ENCODE data around the gene RHBDF2.
"Not testable (repeated sequence)": the region's sequence is repeated elsewhere in the genome, so short reads cannot be mapped to it uniquely, and the experiment has no call there.

Gene RHBDF2

DNA sequence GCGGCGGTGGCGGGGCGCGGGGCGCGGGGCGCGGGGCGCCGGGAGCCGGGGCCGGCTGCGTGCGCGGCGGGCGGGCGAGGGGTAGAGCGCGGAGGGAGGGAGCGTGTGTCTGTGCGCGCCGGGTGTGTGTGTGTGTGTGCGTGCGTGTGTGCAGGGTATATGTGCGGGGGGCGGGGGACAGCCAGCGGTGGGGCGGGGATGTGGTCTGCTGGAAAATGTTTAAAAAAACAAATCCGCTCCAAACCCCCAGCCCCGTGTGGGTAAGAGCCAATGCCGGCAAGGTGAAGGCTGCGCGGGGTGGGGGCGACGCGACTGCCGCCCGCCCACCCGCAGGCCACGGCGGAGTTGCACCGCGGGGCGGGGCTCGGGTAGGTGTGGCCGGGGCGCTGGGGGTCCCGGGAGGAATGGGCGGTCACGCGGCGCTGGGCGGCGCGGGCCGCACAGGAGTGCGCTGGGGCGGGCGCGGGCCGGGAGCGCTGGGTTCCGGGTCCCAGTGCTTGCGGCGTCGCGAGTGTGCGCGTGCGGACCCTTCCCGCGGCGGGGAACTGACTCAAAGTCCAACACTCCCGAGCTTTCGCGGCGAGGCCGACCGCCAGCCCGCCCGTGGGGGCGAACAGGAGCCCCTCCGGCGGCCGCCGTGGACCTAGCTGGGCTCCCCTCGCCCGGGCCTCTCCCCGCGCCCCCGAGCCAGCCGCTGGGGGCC is 36.5 kb upstream of the RHBDF2 start, which contains the start of gene CYGB:
CYGB (minus strand) TSS at position 132 of the 703 bp plus-strand sequence. CDS start 167 bp downstream, outside the sequence.
- DNase-seq, result no peak

DNA sequence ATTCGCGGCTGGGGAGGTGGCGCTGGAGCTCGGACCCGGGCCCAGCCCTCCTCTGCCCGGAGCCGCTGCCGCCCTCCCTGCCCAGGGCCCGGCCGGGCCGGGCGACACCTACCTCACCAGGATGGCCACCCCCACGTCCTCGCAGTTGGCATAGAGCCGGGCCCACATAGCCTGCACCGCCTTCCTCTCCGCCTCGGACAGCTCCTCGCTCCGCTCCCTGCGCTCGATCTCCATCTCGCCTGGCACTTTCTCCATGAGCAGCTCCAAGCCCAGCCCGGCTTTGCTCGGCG is 36.0 kb upstream of the RHBDF2 start:
- DNase-seq, result no peak

GRCh38 chr17:76536511-76537287 is 35.5 kb upstream of the RHBDF2 start:
- DNase-seq, result no peak

DNA sequence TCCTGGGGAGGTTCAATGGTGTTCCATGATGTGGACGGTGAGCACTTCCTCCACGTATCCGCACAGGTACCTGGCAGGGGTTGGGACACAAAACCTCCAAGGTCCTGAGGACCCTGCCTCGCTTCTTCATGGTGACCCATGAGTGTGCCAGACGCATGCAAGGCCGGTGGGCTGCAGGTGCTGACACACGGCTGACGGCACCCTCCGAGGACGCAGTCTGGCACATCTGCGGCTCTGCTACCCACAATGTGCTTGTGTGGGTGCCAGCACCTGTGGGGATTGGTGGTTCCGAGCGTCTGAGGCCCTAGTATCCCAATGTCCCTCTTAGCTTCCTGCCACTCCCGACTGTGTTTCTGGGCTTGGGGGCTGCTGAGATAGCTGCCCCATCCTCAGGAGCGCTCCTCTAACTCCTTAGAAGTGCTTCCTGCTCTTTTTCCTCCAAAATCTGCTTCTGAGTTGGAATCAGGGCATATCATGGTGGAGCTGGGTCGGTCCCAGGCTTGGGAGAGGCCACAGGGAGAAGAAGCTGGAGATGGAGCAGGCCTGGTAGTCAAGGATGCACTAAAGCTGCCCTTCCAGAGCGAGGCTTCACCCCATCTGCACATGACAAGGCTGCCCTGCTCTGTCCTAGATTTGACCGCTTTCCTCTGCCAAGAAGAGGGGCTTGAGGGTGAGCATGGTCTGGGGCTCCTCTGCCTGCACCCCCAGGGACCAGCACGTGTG is 34.7 kb upstream of the RHBDF2 start:
- DNase-seq, result no peak

DNA sequence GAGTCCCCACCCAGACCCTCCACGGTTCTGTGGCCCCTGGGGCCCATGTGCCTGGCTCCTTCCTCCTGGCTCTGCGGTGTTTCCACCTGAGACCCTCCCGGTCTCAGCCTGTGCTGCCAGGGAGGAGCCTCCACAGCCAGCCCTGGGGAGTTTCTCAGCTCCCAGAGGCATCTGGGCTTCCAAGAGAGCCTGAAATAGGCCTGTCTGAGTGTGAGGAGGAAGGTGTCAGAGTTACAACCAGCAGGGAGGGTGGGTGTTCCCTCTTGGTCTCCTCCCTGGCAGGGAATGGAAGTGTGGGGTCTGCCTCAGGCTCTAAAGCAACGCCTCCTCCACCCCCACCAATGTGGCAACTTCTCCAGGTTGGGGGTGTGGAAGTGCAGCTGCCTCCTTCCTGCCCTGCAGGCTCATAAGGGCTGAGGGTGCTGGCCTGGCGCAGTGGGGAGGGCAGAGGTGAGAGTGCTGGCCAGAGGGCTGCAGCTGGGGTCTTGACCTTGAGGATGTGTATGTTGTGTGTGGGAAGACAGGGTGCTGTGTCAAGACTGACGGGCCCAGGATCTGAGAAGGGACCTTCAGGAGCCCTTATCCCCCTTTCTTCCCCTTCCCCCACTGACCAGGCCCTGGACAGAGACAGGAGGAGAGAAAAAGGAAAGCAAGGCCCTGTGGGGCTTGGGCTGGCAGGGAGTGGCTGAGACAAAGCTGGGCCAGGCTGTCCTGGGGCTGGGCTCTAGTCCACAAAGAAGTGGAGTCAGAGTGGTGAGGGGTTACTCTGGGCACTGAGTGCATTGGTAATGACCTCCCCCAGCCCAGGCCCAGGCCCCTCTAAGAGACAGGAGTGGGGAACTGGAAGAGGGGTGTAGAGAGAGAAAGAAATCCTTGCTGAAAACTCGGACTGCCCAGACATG is 33.9 kb upstream of the RHBDF2 start:
- no peak for DNase-seq

- not testable (repeated sequence) for DNase-seq
These were observed 32.6 kb upstream of the RHBDF2 start for GRCh38 chr17:76533640-76534359.

DNA sequence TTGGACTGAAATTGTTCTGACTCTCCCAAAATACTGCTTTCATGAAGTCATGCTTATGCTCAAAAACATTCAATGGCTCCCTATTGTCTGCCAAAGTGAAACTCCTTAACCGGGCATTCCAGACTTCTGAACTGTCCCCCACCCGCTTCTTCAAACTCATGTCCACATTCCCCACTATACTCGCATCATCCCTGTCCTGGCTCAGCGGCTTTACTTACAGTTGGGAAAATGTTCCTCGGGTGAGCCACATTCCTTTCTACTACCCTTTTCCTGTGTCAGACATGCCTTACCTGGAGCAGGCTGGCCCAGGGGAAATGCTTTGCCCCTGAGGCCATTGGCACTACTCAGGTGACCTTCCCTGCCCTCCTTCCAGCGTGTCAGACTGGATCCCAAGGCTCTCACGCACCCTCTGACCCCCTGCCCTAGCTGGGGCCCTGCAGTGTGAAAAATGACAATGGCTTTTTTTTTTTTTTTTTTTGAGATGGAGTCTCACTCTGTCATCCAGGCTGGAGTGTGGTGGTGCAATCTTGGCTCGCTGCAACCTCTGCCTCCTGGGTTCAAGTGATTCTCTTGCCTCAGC is 30.9 kb upstream of the RHBDF2 start:
- DNase-seq, result no peak

- no peak for DNase-seq
These were observed 30.3 kb upstream of the RHBDF2 start for GRCh38 chr17:76531486-76532038.

DNA sequence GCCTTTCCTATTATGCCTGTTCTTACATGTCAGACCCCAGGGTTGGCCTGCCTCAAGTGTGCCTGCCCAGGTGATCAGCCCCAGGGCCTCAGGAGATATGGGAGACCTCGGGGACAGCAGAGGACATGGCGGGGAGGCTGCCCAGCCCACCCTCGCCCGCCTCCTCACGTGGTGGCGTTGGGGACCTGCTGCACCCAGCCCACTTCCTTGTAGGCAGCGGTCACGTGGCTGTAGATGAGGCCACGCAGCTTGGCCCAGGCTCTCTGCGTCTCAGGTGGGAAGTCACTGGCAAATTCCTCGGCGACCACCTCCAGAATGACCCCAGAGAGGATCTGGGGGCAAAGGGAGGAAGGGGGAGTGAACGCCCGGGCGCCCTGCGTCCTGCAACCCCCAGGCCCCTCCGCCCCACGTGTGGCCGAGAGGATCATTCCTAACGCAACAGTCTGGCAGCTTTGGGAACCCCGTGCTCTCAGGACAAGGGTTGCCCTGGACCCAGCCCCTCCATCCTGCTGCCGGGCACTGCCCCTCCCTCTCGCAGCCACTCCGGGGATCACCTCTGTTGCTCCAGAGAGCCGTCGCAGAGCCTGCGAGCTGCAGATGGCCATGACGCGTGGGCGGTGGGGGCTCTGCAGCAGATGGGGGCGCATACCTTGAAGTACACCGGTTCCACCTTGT is 29.7 kb upstream of the RHBDF2 start:
- DNase-seq, result no peak

DNA sequence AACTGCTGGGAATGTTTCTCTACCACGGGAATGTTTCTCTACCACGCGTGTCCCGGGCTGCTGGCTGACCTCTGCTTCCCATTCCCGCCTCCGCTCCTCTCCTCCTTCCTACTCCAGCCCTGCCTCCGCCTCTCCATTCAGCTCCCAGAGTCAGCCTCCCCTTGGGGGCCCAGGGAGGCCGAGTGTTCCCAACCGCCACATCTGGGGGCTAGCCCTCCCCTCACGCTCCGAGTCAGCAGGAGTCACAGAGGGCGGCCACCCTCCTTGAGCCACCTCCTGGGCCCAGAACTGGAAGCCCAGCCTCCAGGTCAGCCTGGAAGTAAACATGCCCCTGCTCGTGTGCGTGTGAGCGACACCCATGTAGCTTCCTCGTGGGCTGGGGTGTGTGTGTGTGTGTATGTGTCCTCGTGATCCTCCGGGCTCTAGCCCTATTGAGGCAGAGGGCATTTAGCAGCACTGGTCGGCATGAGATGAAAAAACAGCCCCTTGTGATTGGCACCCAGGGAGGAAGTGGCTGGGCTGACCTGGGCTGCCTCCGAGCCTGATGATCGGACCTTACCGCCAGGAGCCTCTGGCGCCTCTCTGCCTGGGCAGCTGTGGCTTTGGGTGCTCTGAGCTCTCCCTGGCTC is 29.0 kb upstream of the RHBDF2 start:
- no peak for DNase-seq

DNA sequence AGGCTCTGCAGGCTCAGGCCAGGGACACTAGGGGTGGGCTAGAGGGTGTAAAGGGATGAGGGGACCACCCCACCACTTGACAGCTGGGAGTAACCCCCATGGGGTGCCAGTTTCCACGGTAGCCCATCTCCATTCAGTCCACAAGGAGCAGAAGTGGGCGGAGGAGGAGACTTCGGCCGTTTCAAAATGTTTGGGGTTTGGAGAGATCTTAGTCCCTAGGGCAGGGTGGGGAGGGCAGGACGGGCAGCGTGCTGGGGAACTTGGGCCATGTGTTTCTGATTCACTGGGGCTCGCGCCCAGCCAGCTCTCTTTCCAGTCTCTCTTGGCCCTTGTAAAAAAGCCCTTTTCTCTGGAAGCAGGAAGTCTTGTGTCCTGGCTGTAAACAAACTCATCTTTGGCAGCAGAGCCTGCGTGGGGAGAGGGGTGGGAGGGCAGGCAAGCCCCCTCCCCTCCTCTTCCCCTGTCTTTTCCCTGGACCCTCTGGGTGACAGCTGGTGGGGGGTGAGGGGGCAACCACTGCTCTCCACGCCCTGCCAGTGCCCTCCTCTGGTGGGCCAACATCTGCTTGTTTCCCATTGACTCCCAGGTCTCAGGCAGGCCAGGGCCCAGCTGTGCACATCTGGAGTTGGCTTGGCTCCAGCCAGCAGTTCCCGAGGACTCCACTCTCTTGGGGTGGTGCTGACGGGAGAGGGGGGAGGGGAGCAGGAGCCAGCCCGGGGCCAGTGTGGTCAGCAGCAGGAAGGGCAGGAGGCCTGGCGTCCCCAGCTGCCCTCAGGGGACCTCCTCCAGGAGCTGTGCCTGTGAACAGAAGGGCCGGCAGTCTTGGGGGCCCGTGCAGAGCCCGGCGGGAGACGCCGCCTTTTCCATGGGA is 28.2 kb upstream of the RHBDF2 start:
- DNase-seq, result no peak

DNA sequence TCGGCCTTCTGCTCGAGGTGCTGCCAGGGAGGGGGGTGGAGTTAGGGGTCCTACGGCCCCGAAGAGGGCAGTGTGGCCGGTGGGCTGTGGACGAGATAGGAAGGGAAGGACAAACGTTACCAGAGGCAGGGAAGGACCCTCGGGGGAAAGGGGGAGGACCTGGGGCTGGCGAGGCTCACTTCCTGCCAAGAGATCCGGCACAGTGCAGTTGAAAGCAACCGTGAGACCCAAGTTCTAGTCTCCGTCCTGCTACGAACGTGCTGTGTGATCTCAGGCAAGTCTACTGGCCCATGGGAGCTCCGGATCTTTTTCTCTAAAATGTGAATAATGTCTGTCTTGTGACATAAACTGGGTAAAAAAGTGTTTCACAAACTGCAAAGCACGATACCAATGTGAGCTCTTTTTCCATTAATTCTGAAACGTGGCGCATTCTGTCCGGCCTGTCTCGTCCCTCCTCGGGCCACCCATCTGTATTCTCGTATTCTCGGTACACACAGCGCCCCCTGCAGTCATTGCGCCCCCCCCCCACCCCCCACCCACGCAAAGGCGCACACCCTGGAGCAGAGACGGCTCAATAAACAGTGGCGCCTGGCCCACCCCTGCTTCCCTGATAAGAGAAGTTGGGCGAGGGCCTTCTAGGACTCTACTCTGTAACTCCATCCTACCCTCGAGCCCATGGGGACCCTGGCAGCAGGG is 27.5 kb upstream of the RHBDF2 start:
- DNase-seq, result no peak

- no peak for DNase-seq
These were observed 26.9 kb upstream of the RHBDF2 start for GRCh38 chr17:76528156-76528527.

DNA sequence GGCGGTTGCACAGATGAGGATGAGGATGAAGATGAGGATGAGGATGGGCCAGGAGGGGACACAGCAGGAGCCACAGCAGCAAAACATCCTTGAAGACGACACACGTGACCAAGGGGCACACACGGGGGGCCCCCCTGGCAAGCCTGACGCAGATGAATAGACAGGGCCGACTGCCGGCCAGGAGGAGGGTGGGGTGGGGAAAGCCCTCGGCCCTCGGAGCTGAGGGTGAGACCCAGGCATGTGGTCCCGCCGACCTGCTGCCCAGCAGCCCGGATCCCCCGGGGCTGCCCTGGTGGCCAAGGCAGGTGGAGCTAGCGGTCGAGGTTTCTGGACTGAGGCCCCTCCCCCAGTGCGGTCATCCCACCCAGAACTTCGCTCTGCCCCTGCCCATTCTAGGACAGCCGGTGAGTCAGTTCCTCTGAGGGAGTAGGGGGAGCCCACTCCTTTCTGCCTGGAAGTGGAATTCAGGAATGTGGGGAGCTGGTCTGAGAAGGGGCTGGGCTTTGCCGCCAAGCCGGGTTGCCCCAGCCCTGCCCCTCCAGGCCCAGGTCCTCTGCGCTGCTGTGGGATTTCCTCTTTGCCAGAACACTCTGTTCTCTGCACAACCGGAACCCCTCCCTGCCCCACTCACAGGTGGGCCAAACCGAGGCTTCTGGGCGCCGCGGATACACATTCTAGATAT is 26.3 kb upstream of the RHBDF2 start:
- peak; percentile 60 to 63 for DNase-seq

DNA sequence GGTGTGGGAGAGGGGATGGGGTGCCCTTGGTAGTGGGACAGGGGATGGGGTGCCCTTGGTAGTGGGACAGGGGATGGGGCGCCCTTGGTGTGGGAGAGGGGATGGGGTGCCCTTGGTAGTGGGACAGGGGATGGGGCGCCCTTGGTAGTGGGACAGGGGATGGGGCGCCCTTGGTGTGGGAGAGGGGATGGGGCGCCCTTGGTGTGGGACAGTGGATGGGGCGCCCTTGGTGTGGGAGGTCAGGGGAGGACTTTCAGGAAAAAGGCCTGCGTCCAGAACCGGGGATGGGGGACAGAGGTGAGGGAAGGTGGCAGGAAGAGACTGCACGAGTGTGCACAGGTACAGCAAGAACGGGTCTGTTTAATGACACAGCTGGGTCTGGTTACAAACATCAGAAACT is 25.8 kb upstream of the RHBDF2 start:
- DNase-seq, result not testable (repeated sequence)

GRCh38 chr17:76525513-76525833 is 24.2 kb upstream of the RHBDF2 start:
- not testable (repeated sequence) for DNase-seq

DNA sequence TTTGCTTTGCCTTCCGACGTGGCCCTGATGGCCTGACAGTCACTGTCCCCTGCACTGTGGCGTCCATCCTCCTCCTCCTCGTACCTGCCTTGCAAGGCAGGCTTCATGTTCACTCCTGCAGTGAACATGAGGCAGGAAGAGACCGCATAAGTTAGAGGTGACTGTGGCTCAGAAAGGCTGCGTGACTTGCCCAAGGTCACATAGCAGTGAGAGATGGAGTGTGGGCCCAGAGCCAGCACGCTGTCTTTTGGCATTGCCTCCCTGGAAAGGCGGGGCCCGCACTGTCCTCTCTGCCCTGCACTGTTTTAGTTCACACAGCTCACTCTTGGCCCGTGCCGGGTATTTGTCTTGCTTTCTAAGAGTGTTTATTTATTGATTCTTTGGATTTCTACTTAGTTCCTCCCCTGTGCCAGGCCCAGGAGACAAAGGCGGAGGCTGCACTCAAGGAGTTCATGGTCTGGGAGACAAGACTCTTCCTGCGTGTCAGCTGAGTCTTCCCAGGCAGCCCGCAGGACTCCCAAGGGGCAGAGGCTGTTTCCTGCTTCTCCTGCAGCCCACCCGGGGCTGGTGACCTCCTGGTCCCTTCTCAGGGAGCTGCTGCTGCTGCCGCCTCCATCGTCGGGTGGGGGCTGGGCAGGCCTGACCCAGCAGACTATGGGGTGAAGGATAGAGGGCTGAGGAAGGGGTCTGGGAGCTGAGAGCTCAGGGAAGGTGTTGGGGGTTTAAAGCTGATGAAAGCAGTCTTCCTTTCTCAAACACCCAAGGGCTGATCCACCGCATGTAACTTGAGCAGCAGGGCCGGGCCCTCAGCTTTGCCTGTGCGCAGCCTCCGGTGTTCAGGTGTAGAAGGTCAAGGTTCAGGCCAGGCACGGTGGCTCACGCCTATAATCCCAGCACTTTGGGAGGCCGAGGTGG is 23.6 kb upstream of the RHBDF2 start:
- DNase-seq, result no peak

Measured in CD4-positive, alpha-beta T cell treated with Interferon alpha-2 for 1 hour (primary cell).